K562 (cell line): ENCODE data around the gene CARD10. TPM values are rescaled to one million over a fixed set of nuclear protein-coding genes. Genes with fewer than 3 reads are reported as not detected.

Experiments used
- BRCA1 ChIP-seq, 2 experiments: fragments of 450-650 bp in 1 of 2; sonication (generic) in 1 of 2; formaldehyde crosslinking in 1 of 2; IDR thresholded peaks; 2 replicates each; pipeline versions ENCODE4 v1.5.0 to v1.6.1; 2017 to 2020; ENCODE audit warnings: mild to moderate bottlenecking in 1 of 2, missing genetic modification reagents in 1 of 2
- CBFA2T3 ChIP-seq: fragments of 450-650 bp; IDR thresholded peaks from 2 replicates; pipeline ENCODE4 v1.6.1; 2017
- CTBP1 ChIP-seq: fragments of 450-650 bp; IDR thresholded peaks from 2 replicates; pipeline ENCODE4 v1.6.1; 2016; ENCODE audit warnings: borderline replicate concordance
- EHMT2 ChIP-seq: fragments of 450-650 bp; IDR thresholded peaks from 2 replicates; pipeline ENCODE4 v1.6.1; 2018; ENCODE audit warnings: antibody characterized with exemption
- EWSR1 ChIP-seq: fragments of 450-650 bp; IDR thresholded peaks from 2 replicates; pipeline ENCODE4 v1.6.1; 2018; ENCODE audit warnings: borderline replicate concordance, mild to moderate bottlenecking, low read depth, moderate library complexity; ENCODE audit not compliant: partially characterized antibody
- GABPB1 ChIP-seq: sonication (generic); formaldehyde crosslinking; IDR thresholded peaks from 2 replicates; pipeline ENCODE4 v1.8.0; 2022; ENCODE audit warnings: mild to moderate bottlenecking, missing genetic modification reagents
- MCM5 ChIP-seq: fragments of 450-650 bp; IDR thresholded peaks from 2 replicates; pipeline ENCODE4 v1.6.1; 2016; ENCODE audit warnings: low read depth
- SNRNP70 ChIP-seq: fragments of 200-400 bp; formaldehyde crosslinking; optimal IDR thresholded peaks from 2 replicates; pipeline ENCODE3; 2017; ENCODE audit warnings: low read depth, low read length
- TAF9B ChIP-seq: fragments of 450-650 bp; IDR thresholded peaks from 2 replicates; pipeline ENCODE4 v1.6.1; 2018; ENCODE audit warnings: mild to moderate bottlenecking; ENCODE audit not compliant: partially characterized antibody
- YY1 ChIP-seq, 3 experiments: IDR thresholded peaks; 2 replicates each; pipeline ENCODE4 v1.6.1; 2011; ENCODE audit warnings: low read length in 2 of 3, mild to moderate bottlenecking in 2 of 3, moderate library complexity in 2 of 3, borderline replicate concordance in 1 of 3, control low read depth in 1 of 3, low read depth in 1 of 3; ENCODE audit not compliant: insufficient read depth in 3 of 3, insufficient replicate concordance in 2 of 3, control insufficient read depth in 1 of 3, insufficient read length in 1 of 3; ENCODE audit errors: extremely low read depth in 1 of 3
- ZC3H8 ChIP-seq: fragments of 450-650 bp; IDR thresholded peaks from 2 replicates; pipeline ENCODE4 v1.6.1; 2017
- ZKSCAN3 ChIP-seq: fragments of 250-450 bp; sonication (Bioruptor Pico); IDR thresholded peaks from 2 replicates; pipeline ENCODE4 v1.4.0; 2020
- ZNF12 ChIP-seq: sonication (generic); formaldehyde crosslinking; IDR thresholded peaks from 2 replicates; pipeline ENCODE4 v1.4.0; 2020; ENCODE audit warnings: mild to moderate bottlenecking, missing genetic modification reagents
- polyA plus RNA-seq, 8 experiments: library from polyadenylated mRNA; depleted of rRNA in 4 of 8; stranded (reverse) in 5 of 8; unstranded in 3 of 8; fragments of >200 nt; fragmentation: Nextera tagmentation in 2 of 8; fragmentation: Illumina TruSeq in 1 of 8; extraction: Ambion mirVana in 2 of 8; extraction: Trizol in 1 of 8; gene quantifications; 2 replicates each; pipeline versions ENCODE4 v1.2.1 to v1.2.3, GENCODE V29; 2011 to 2014; ENCODE audit warnings: inconsistent platforms in 1 of 8, missing spikeins in 1 of 8
- total RNA-seq, 7 experiments: library from RNA; depleted of rRNA in 6 of 7; stranded (reverse); fragments of >200 nt in 6 of 7; fragmentation: Illumina TruSeq in 2 of 7; extraction: Trizol in 2 of 7; gene quantifications; 2 replicates each; pipeline versions ENCODE4 v1.2.1 to v1.2.3, GENCODE V29; 2011 to 2021; ENCODE audit warnings: low replicate concordance in 1 of 7
- TF ChIP-seq, protein P1 (sequence below): fragments of 250-450 bp; sonication (Bioruptor Pico); IDR thresholded peaks from 2 replicates; pipeline ENCODE4 v1.5.0; 2021; ENCODE audit warnings: mild to moderate bottlenecking, moderate library complexity
- TF ChIP-seq, protein P2 (sequence below): fragments of 450-650 bp; formaldehyde crosslinking; IDR thresholded peaks from 2 replicates; pipeline ENCODE4 v1.4.0; 2020; ENCODE audit warnings: mild to moderate bottlenecking, moderate library complexity
- TF ChIP-seq, protein P3 (sequence below): sonication (generic); formaldehyde crosslinking; IDR thresholded peaks from 2 replicates; pipeline ENCODE4 v1.8.0; 2022; ENCODE audit warnings: mild to moderate bottlenecking, missing genetic modification reagents
- TF ChIP-seq, protein P4 (sequence below): fragments of 250-450 bp; sonication (Bioruptor Pico); IDR thresholded peaks from 2 replicates; pipeline ENCODE4 v1.8.0; 2022; ENCODE audit warnings: moderate library complexity, mild to moderate bottlenecking, inconsistent platforms
- TF ChIP-seq, protein P5 (sequence below): sonication (generic); formaldehyde crosslinking; IDR thresholded peaks from 2 replicates; pipeline ENCODE4 v1.8.1; 2022; ENCODE audit warnings: missing genetic modification reagents

The CARD10 gene
- total and polyA plus RNA-seq, 9 of the 15 experiments (the other 6 are each of a cell fraction or from before 2014, with no cell fraction given) = 0.13 to 5.8 (median 1.6) TPM

DNA sequence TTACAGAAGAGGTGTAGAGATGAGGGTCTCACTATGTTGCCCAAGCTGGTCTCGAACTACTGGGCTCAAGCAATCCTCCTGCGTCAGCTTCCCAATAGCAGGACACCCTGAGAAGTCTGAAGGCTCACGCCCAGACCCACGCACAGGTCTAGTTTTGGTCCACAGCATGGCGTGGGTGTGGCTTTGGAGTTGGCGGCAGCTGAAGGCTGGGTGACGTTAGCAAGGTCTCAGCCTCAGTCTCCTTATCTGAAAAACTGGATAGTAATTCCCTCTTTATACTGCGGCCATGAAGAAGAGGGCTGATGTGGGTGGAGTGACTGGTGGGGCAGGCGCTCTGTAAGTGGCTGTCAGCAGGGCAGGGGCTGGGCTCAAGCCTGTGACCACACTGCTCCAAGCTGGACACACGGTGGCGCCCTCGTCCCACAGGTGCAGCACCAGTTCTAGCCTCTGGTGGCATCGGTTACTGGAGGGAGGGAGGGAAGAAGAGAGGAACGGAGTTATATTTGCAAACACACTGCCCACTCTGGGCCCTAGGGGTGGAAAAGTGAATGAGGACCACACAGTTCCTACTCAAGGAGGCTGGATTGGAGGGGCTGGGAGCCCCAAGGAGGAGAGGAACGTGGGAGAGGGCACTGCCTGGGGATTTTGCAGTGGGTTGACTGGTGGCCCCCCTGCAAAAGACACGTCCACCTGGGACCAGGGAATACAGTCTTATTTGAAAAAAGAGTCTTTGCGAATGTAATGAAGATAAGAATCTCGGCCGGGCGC lies 19.6 kb upstream of the CARD10 start (continued):
- TF ChIP-seq, protein P1, sequence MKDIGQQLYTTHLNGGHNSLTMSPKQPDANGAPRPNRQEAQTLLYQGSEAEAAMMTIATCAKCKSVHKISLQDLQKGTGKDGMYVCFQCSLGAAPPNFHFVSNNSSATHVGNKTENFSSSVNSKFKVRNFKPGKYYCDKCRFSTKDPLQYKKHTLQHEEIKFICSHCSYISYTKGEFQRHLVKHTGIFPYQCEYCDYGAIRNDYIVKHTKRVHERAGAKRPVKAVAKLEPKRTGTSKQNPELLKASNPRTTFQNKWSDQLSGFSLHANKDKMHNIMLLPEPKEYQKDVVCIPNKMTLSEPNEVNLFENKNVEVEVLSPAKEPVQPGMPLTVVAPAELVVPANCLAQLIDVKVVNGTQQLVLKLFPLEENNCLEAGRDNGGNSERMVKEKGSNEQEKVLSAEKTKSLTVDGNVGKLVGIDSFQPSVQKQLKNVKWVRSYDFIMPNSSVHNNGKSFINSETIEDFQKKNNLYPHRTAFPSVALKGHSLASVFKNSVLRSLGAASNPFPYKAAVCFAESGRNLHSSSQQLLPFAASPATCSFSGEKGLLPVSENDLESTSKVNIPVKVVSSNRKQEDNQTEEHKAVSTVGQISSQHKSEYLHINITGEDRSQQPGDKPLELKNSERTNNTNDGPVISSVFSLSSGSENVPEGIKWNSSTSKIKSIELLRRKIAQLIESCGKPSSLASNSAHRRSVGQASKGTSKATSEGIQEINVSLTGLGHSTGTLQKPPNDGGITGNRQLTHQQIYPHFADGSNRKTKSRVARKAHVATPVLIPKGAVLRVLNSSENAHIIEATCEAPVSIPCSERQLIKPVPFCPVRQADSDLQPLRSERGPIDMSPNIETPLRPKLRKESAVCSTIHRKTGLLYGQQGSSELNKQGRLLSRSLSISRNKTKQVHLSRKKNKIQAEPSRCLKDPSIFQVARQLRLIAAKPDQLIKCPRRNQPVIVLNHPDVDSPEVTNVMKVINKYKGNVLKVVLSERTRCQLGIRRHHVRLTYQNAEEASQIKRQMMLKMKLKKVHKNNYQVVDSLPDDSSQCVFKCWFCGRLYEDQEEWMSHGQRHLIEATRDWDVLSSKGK (CRISPR knock-in tag) = no peak
- TF ChIP-seq, protein P2, sequence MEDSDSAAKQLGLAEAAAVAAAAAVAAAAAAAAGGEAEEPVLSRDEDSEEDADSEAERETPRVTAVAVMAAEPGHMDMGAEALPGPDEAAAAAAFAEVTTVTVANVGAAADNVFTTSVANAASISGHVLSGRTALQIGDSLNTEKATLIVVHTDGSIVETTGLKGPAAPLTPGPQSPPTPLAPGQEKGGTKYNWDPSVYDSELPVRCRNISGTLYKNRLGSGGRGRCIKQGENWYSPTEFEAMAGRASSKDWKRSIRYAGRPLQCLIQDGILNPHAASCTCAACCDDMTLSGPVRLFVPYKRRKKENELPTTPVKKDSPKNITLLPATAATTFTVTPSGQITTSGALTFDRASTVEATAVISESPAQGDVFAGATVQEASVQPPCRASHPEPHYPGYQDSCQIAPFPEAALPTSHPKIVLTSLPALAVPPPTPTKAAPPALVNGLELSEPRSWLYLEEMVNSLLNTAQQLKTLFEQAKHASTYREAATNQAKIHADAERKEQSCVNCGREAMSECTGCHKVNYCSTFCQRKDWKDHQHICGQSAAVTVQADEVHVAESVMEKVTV = peak; percentile 88
- TF ChIP-seq EHMT2 = no peak
- TF ChIP-seq, protein P3, sequence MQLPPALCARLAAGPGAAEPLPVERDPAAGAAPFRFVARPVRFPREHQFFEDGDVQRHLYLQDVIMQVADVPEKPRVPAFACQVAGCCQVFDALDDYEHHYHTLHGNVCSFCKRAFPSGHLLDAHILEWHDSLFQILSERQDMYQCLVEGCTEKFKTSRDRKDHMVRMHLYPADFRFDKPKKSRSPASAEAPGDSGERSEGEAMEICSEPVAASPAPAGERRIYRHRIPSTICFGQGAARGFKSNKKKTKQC = no peak
- no peak for TF ChIP-seq ZNF12 (CRISPR knock-in tag)
- TF ChIP-seq ZKSCAN3 (CRISPR knock-in tag) = no peak
- peak in 1 of 3 experiments; percentile 45 for TF ChIP-seq YY1 (IDR thresholded peaks at IDR 0.05; ENCODE audit: borderline replicate concordance in 1 of 3, control insufficient read depth in 1 of 3, extremely low read depth in 1 of 3, insufficient read depth in 3 of 3, insufficient read length in 1 of 3, insufficient replicate concordance in 2 of 3, low read depth in 1 of 3, low read length in 2 of 3)
- no peak for TF ChIP-seq CBFA2T3
- no peak for TF ChIP-seq MCM5
- TF ChIP-seq, protein P4, sequence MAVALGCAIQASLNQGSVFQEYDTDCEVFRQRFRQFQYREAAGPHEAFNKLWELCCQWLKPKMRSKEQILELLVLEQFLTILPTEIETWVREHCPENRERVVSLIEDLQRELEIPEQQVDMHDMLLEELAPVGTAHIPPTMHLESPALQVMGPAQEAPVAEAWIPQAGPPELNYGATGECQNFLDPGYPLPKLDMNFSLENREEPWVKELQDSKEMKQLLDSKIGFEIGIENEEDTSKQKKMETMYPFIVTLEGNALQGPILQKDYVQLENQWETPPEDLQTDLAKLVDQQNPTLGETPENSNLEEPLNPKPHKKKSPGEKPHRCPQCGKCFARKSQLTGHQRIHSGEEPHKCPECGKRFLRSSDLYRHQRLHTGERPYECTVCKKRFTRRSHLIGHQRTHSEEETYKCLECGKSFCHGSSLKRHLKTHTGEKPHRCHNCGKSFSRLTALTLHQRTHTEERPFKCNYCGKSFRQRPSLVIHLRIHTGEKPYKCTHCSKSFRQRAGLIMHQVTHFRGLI (CRISPR knock-in tag) = no peak
- TF ChIP-seq CTBP1 = peak; percentile 83; the same call in 1 of the 2 replicates
- TF ChIP-seq TAF9B = no peak
- TF ChIP-seq, protein P5, sequence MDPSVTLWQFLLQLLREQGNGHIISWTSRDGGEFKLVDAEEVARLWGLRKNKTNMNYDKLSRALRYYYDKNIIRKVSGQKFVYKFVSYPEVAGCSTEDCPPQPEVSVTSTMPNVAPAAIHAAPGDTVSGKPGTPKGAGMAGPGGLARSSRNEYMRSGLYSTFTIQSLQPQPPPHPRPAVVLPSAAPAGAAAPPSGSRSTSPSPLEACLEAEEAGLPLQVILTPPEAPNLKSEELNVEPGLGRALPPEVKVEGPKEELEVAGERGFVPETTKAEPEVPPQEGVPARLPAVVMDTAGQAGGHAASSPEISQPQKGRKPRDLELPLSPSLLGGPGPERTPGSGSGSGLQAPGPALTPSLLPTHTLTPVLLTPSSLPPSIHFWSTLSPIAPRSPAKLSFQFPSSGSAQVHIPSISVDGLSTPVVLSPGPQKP (CRISPR knock-in tag) = no peak
- no peak for TF ChIP-seq BRCA1 (IDR thresholded peaks at IDR 0.05)
- TF ChIP-seq BRCA1 (CRISPR knock-in tag; IDR thresholded peaks at IDR 0.05) = no peak
- no peak for TF ChIP-seq ZC3H8
- 0 out of 2 replicates have a peak, but pooled peaks have one; percentile 45 for TF ChIP-seq GABPB1 (CRISPR knock-in tag)
- no peak for TF ChIP-seq SNRNP70
- no peak for TF ChIP-seq EWSR1
